Fibroblast of lung (primary cell): ENCODE measurements around the gene PDSS2. TPM values are rescaled to one million over a fixed set of nuclear protein-coding genes. Genes with fewer than 3 reads are reported as not detected.

Experiments used
- DNase-seq, 2 donors: peaks; one replicate each; pipeline versions ENCODE4 v3.0.0 to v3.0.0-alpha.2; 2010; ENCODE audit warnings: low read depth in 2 of 2
- H2AFZ ChIP-seq: 2 replicates; pipeline ENCODE4 v1.5.1; 2012; ENCODE audit warnings: low read length, control low read depth, inconsistent platforms
- H3K27ac ChIP-seq: 2 replicates; pipeline ENCODE4 v1.5.1; 2011; ENCODE audit warnings: low read length, control low read depth; ENCODE audit not compliant: insufficient read depth
- H3K27me3 ChIP-seq: 2 replicates; pipeline ENCODE4 v1.5.1; 2011; ENCODE audit warnings: mild to moderate bottlenecking, low read length; ENCODE audit not compliant: control insufficient read depth, insufficient read depth
- H3K36me3 ChIP-seq: 2 replicates; pipeline ENCODE4 v1.5.1; 2011; ENCODE audit warnings: low read length; ENCODE audit not compliant: control insufficient read depth, insufficient read depth
- H3K4me1 ChIP-seq: 2 replicates; pipeline ENCODE4 v1.5.1; 2011; ENCODE audit warnings: low read length; ENCODE audit not compliant: control insufficient read depth, insufficient read depth; ENCODE audit errors: extremely low read depth
- H3K4me2 ChIP-seq: 2 replicates; pipeline ENCODE4 v1.5.1; 2011; ENCODE audit warnings: low read length, control low read depth; ENCODE audit not compliant: insufficient read depth; ENCODE audit errors: extremely low read depth
- H3K4me3 ChIP-seq, 4 experiments: fragments of 200-600 bp in 1 of 4; sonication (generic) in 1 of 4; replicated peaks in 1 of 4; 2 replicates each; pipeline ENCODE4 v1.5.1; 2011 to 2016; ENCODE audit warnings: low read length in 4 of 4, low read depth in 3 of 4, mild to moderate bottlenecking in 3 of 4, control low read depth in 2 of 4, inconsistent platforms in 1 of 4, mixed read lengths in 1 of 4; ENCODE audit not compliant: insufficient read depth in 1 of 4; ENCODE audit errors: control extremely low read depth in 1 of 4
- H3K79me2 ChIP-seq: 2 replicates; pipeline ENCODE4 v1.5.1; 2012; ENCODE audit warnings: mild to moderate bottlenecking, low read length, inconsistent platforms; ENCODE audit not compliant: control insufficient read depth, insufficient read depth
- H3K9ac ChIP-seq: 2 replicates; pipeline ENCODE4 v1.5.1; 2011; ENCODE audit warnings: mild to moderate bottlenecking, low read length, control low read depth; ENCODE audit not compliant: insufficient read depth
- H3K9me3 ChIP-seq: 2 replicates; pipeline ENCODE4 v1.5.1; 2012; ENCODE audit warnings: low read depth, low read length; ENCODE audit not compliant: control insufficient read depth, insufficient read depth
- H4K20me1 ChIP-seq: 2 replicates; pipeline ENCODE4 v1.5.1; 2011; ENCODE audit warnings: low read length; ENCODE audit not compliant: control insufficient read depth, insufficient read depth; ENCODE audit errors: extremely low read depth
- CTCF ChIP-seq, 2 donors: IDR thresholded peaks in 1 of 2; conservative IDR thresholded peaks in 1 of 2; 1 replicate in 1 of 2; 2 replicates in 1 of 2; pipeline ENCODE4 v1.5.1; 2011 to 2012; ENCODE audit warnings: low read length in 2 of 2, control low read depth in 1 of 2, inconsistent platforms in 1 of 2, low read depth in 1 of 2, mild to moderate bottlenecking in 1 of 2
- EZH2 ChIP-seq: IDR thresholded peaks from 2 replicates; pipeline ENCODE4 v1.5.1; 2012; ENCODE audit warnings: low read length, control low read depth, mild to moderate bottlenecking; ENCODE audit errors: missing control alignments
- polyA plus RNA-seq, 2 donors: library from polyadenylated mRNA; depleted of rRNA in 1 of 2; stranded (reverse) in 1 of 2; unstranded in 1 of 2; fragments of >200 nt; gene quantifications; 2 replicates each; pipeline ENCODE4 v1.2.1, GENCODE V29; 2011 to 2012; ENCODE audit warnings: missing spikeins in 1 of 2
- total RNA-seq: library from RNA; depleted of rRNA; stranded (reverse); fragments of >200 nt; gene quantifications from 2 replicates; pipeline ENCODE4 v1.2.1, GENCODE V29; 2014

Gene PDSS2
- total and polyA plus RNA-seq, 2 donors (not counting 1 experiment from before 2014, with no cell fraction given): 12.1 to 13.8 TPM

- Histone ChIP-seq H2AFZ (no peak overlapping the region), H3K27me3 (no peaks in the 10 kb centered on the region), H4K20me1 (no peaks in the 10 kb centered on the region), H3K9ac (no peak overlapping the region), H3K79me2 (no peaks in the 10 kb centered on the region), H3K4me1 (no peaks in the 10 kb centered on the region), H3K36me3 (no peaks in the 10 kb centered on the region), H3K27ac (no peak overlapping the region), H3K4me2 (no peak overlapping the region), H3K4me3 (no peak overlapping the region), H3K9me3 (no peaks in the 10 kb centered on the region)
- DNase-seq: no peak
- TF ChIP-seq CTCF (conservative IDR thresholded peaks at IDR 0.05 in 1 of 2, IDR thresholded peaks at IDR 0.05 in 1 of 2; ENCODE audit: low read depth in 1 of 2, low read length in 2 of 2): no peak
- no peak for TF ChIP-seq EZH2
These were observed 342.4 kb downstream of the PDSS2 start for GRCh38 chr6:107116931-107117330.

- DNase-seq: no peak
- H3K27ac ChIP-seq: no peak overlapping the region
- H4K20me1 ChIP-seq: no peaks in the 10 kb centered on the region
- no peak overlapping the region for H2AFZ ChIP-seq
- no peaks in the 10 kb centered on the region for H3K36me3 ChIP-seq
- no peaks in the 10 kb centered on the region for H3K9me3 ChIP-seq
- no peaks in the 10 kb centered on the region for H3K79me2 ChIP-seq
- H3K4me3 ChIP-seq: peak overlapping the region in 3 of 4 experiments; percentile 58 to 69 (median 66)
- peak overlapping the region; percentile 69 for H3K4me2 ChIP-seq
- no peaks in the 10 kb centered on the region for H3K27me3 ChIP-seq
- no peak overlapping the region for H3K9ac ChIP-seq
- no peaks in the 10 kb centered on the region for H3K4me1 ChIP-seq
- no peak for TF ChIP-seq EZH2
- TF ChIP-seq CTCF (conservative IDR thresholded peaks at IDR 0.05 in 1 of 2, IDR thresholded peaks at IDR 0.05 in 1 of 2; ENCODE audit: low read depth in 1 of 2, low read length in 2 of 2): peak in 1 of 2 donors; percentile 22
These were observed 343.0 kb downstream of the PDSS2 start for GRCh38 chr6:107116328-107116892.

- H3K9ac ChIP-seq: peak overlapping the region; percentile 46
- DNase-seq: no peak
- peak overlapping the region; percentile 80 for H2AFZ ChIP-seq
These were observed 343.6 kb downstream of the PDSS2 start for GRCh38 chr6:107115695-107116327.

More at GRCh38 chr6:107115695-107116327, 343.6 kb downstream of the PDSS2 start:
- Histone ChIP-seq H3K27ac (no peak overlapping the region), H3K27me3 (no peaks in the 10 kb centered on the region), H3K9me3 (no peaks in the 10 kb centered on the region), H4K20me1 (no peaks in the 10 kb centered on the region), H3K36me3 (no peaks in the 10 kb centered on the region), H3K4me1 (no peaks in the 10 kb centered on the region), H3K4me2 (peak overlapping the region; percentile 69), H3K4me3 (peak overlapping the region; percentile 58 to 69 (median 64)), H3K79me2 (no peaks in the 10 kb centered on the region)
- TF ChIP-seq CTCF (conservative IDR thresholded peaks at IDR 0.05 in 1 of 2, IDR thresholded peaks at IDR 0.05 in 1 of 2; ENCODE audit: low read depth in 1 of 2, low read length in 2 of 2): no peak
- no peak for TF ChIP-seq EZH2
